Upper lobe of left lung (tissue), 6 donors: ENCODE results near the gene SMAD7. TPM values are rescaled to one million over a fixed set of nuclear protein-coding genes. Genes with fewer than 3 reads are reported as not detected.

ENCODE experiments used
- ATAC-seq, 2 donors: fragments of 200-7000 bp; cut with Tn5 transposase; one replicate each; pipeline ENCODE4 v1.9.1; 2022; ENCODE audit warnings: mild to moderate bottlenecking in 2 of 2, moderate library complexity in 2 of 2; ENCODE audit not compliant: low FRiP score in 2 of 2
- DNase-seq, 2 donors: peaks; one replicate each; pipeline ENCODE4 v3.0.0-alpha.2; 2019 to 2020
- H3K27ac ChIP-seq, 4 donors: fragments of 200-600 bp; sonication (generic); one replicate each; pipeline ENCODE4 v1.5.1; 2016 to 2019
- H3K27me3 ChIP-seq, 4 donors: fragments of 200-600 bp; sonication (generic); one replicate each; pipeline ENCODE4 v1.5.1; 2017 to 2019
- H3K36me3 ChIP-seq, 4 donors: fragments of 200-600 bp; sonication (generic); one replicate each; pipeline ENCODE4 v1.5.1; 2016 to 2019
- H3K4me1 ChIP-seq, 4 donors: fragments of 200-600 bp; sonication (generic); one replicate each; pipeline ENCODE4 v1.5.1; 2018 to 2019
- H3K4me3 ChIP-seq, 4 donors: fragments of 200-600 bp; sonication (generic); one replicate each; pipeline ENCODE4 v1.5.1; 2017 to 2019; ENCODE audit warnings: mild to moderate bottlenecking in 2 of 4, moderate library complexity in 1 of 4
- H3K9me3 ChIP-seq, 4 donors: fragments of 200-600 bp; sonication (generic); one replicate each; pipeline ENCODE4 v1.5.1; 2018 to 2019
- EP300 ChIP-seq, 4 donors: sonication (generic); formaldehyde crosslinking; IDR thresholded peaks; one replicate each; pipeline ENCODE4 v1.5.1; 2017; ENCODE audit warnings: antibody characterized with exemption in 4 of 4, control low read depth in 2 of 4
- POLR2A ChIP-seq, 4 donors: fragments of 450-650 bp; IDR thresholded peaks; one replicate each; pipeline ENCODE4 v1.5.1; 2016 to 2017; ENCODE audit warnings: antibody characterized with exemption in 4 of 4, mild to moderate bottlenecking in 2 of 4
- POLR2AphosphoS5 ChIP-seq, 2 donors: sonication (generic); formaldehyde crosslinking; IDR thresholded peaks; one replicate each; pipeline ENCODE4 v1.5.1; 2017; ENCODE audit warnings: antibody characterized with exemption in 2 of 2
- WGBS, 2 donors: methylation state at CpG; one replicate each; pipeline ENCODE4 v1.1.5; 2017 to 2018; 5-methylcytosine and 5-hydroxymethylcytosine counted together
- total RNA-seq, 6 donors: library from RNA; depleted of rRNA in 4 of 6; stranded (reverse); fragments of >200 nt in 4 of 6; gene quantifications; one replicate each; pipeline versions ENCODE4 v1.1.0 to v1.2.1, GENCODE V29; 2016 to 2021
- TF ChIP-seq, protein P1 (sequence below), 6 experiments: fragments of 450-650 bp in 4 of 6; fragments of 200-600 bp in 2 of 6; sonication (generic) in 2 of 6; IDR thresholded peaks; one replicate each; pipeline ENCODE4 v1.5.1; 2016 to 2019; ENCODE audit warnings: antibody characterized with exemption in 6 of 6
- donor health status: DM: no; HTN: no; CAD: no; lungs with moderate emphysema.
- donor health status: DM: no; HTN: yes; CAD: no; lungs with severe emphysema.

The SMAD7 gene, protein sequence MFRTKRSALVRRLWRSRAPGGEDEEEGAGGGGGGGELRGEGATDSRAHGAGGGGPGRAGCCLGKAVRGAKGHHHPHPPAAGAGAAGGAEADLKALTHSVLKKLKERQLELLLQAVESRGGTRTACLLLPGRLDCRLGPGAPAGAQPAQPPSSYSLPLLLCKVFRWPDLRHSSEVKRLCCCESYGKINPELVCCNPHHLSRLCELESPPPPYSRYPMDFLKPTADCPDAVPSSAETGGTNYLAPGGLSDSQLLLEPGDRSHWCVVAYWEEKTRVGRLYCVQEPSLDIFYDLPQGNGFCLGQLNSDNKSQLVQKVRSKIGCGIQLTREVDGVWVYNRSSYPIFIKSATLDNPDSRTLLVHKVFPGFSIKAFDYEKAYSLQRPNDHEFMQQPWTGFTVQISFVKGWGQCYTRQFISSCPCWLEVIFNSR
- total RNA-seq: 10 to 100 TPM; 39.6 to 89.0 (median 61.5) TPM

DNA sequence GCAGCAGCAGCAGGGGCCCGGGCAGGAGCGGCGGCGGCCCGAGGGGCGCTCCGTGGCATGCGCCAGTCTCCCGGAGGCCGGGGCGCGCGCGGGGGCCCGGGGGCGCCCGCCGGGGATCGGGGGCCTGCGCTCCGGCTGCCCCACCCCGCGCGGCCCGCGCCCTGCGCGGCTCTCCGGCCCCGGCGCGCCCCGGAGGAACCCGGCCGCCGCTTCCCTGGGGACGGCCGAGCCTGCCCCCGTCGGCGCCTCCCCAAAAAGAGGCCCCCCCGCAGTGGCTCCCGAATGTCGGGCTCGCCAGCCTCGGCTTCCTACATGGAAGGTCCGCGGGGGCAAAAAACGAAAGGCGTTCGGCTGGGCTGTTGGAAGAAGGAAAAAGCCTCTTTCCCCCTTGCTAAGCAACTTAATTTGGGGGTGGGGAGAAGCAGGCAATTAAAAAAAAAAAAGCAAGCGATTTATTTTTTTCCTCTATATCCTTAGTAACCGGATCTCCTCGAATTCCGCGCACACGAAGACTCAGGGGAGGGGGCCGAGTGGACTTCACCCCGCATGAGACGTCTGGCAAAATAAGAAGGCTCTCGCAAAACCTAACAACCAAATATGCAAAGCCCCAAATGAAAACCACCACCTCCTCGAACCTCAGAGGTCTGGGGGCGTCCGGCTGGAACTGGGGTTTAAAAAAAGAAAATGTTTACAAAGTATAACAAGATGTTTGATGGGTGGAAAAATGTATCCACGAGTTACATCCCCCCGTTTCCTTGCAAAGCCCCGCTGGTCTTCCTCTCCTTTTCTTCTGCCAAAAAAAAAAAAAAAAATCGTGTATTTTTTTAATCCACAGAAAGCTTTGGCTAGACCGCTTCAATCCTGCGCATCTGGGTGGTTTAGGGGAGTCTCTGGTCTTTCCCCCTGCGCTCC, at the start of gene SMAD7:
SMAD7 (minus strand) TSS at position 430 of the 912 bp plus-strand sequence. CDS start 541 bp downstream, outside the sequence.
- H3K27me3 ChIP-seq: no peaks in the 10 kb centered on the region
- peak within 1 kb of the TSS; percentile 95 to 98 (median 96) for H3K27ac ChIP-seq
- H3K9me3 ChIP-seq: no peaks in the 10 kb centered on the region
- H3K36me3 ChIP-seq: peaks cover 0 to 20% (median 3%) of the 10 kb centered on the region in 4 donors
- peak within 1 kb of the TSS; percentile 78 to 97 (median 94) for H3K4me3 ChIP-seq
- peaks cover 34 to 49% (median 40%) of the 10 kb centered on the region in 4 donors for H3K4me1 ChIP-seq
- DNase-seq (peak in 1 of 2 donors; percentile 88), ATAC-seq (no peak)
- WGBS, 2 donors: 0 to 1% methylated on average over 35 to 41 of the region's 71 CpGs
- TF ChIP-seq EP300 (IDR thresholded peaks at IDR 0.05) (no peak), POLR2AphosphoS5 (IDR thresholded peaks at IDR 0.05) (no peak), POLR2A (IDR thresholded peaks at IDR 0.05) (no peak)
- TF ChIP-seq, protein P1, sequence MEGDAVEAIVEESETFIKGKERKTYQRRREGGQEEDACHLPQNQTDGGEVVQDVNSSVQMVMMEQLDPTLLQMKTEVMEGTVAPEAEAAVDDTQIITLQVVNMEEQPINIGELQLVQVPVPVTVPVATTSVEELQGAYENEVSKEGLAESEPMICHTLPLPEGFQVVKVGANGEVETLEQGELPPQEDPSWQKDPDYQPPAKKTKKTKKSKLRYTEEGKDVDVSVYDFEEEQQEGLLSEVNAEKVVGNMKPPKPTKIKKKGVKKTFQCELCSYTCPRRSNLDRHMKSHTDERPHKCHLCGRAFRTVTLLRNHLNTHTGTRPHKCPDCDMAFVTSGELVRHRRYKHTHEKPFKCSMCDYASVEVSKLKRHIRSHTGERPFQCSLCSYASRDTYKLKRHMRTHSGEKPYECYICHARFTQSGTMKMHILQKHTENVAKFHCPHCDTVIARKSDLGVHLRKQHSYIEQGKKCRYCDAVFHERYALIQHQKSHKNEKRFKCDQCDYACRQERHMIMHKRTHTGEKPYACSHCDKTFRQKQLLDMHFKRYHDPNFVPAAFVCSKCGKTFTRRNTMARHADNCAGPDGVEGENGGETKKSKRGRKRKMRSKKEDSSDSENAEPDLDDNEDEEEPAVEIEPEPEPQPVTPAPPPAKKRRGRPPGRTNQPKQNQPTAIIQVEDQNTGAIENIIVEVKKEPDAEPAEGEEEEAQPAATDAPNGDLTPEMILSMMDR (IDR thresholded peaks at IDR 0.05): no peak

DNA sequence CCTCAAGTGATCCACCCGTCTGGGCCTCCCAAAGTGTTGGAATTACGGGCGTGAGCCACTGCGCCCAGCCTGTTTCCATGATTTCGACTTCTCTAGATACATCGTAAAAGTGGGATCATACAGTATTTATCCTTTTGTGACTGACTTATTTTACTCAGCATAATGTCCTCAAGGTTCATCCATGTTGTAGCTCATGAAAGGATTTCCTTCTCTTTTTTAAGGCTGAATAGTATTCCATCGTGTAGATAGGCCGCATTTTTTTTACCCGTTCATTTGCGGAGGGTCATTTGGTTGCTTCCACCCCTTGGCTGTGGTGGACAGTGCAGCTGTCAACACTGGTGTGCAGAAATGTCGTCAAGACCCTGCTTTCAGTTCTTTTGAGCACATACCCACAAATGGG, 48.8 kb upstream of the SMAD7 start:
- Histone ChIP-seq H3K4me1 (peaks cover 14 to 26% (median 19%) of the 10 kb centered on the region in 4 donors), H3K36me3 (no peaks in the 10 kb centered on the region), H3K9me3 (no peaks in the 10 kb centered on the region), H3K4me3 (no peak overlapping the region), H3K27ac (no peak overlapping the region), H3K27me3 (no peaks in the 10 kb centered on the region)
- ATAC-seq (no peak), DNase-seq (no peak)
- no peak for TF ChIP-seq POLR2AphosphoS5 (IDR thresholded peaks at IDR 0.05)
- TF ChIP-seq POLR2A (IDR thresholded peaks at IDR 0.05): no peak
- TF ChIP-seq, protein P1 (IDR thresholded peaks at IDR 0.05): no peak
- no peak for TF ChIP-seq EP300 (IDR thresholded peaks at IDR 0.05)
- 94 to 99% methylated on average over 11 of the region's 11 CpGs for WGBS, 2 donors

DNA sequence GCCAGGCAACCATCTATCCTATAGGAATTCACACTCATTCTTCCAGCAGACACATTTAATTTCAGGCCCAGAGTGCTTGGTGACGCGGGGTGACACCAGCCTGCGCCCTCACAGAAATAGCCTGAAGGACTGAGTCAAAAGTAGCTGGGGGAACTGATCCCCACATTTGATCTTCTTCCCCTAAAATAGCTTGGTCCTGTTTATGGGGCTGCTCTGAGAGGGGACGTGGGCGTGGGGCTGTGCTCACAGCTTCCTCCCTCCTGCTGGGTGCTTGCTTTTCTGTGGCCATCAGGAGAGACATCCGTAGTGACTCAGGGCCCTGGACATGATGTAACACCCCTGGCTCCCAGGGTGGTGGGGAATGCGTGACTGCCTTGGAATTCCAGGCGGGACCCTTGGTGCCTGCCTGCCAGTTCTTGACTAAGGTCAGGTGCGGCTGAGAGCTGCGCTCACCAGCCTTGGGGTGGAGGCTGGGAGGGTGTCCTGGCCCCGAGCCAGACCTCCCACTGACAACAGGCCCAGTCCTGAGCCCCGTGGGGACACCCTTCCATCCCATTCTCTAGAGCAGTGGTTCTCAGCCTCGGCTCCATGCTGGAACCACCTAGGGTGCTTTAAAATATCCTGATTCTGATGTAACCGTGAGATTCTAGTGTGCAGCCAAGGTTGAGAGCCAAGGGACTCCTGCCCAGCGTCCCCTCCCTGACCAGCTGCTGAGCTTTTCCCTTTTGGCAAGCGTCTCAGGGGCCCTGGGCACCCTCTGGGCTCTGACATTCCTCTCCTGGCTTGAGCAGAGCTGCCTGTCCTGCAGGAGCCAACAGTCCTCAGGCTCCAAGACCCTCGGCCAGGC, 47.4 kb upstream of the SMAD7 start:
- no peaks in the 10 kb centered on the region for H3K27me3 ChIP-seq
- 53 to 57% methylated on average over 13 to 16 of the region's 17 CpGs for WGBS, 2 donors
- H3K36me3 ChIP-seq: no peaks in the 10 kb centered on the region
- H3K4me3 ChIP-seq: no peak overlapping the region
- peak; percentile 80 to 88 for ATAC-seq
- H3K9me3 ChIP-seq: no peaks in the 10 kb centered on the region
- H3K27ac ChIP-seq: peak overlapping the region; percentile 17 to 64 (median 54)
- TF ChIP-seq EP300 (IDR thresholded peaks at IDR 0.05): peak in 2 of 4 donors; percentile 53 to 63
- TF ChIP-seq POLR2AphosphoS5 (IDR thresholded peaks at IDR 0.05): peak; percentile 45 to 77
- TF ChIP-seq POLR2A (IDR thresholded peaks at IDR 0.05): no peak
- TF ChIP-seq, protein P1 (IDR thresholded peaks at IDR 0.05): no peak
- peaks cover 14 to 39% (median 29%) of the 10 kb centered on the region in 4 donors for H3K4me1 ChIP-seq
- peak; percentile 80 to 82 for DNase-seq

DNA sequence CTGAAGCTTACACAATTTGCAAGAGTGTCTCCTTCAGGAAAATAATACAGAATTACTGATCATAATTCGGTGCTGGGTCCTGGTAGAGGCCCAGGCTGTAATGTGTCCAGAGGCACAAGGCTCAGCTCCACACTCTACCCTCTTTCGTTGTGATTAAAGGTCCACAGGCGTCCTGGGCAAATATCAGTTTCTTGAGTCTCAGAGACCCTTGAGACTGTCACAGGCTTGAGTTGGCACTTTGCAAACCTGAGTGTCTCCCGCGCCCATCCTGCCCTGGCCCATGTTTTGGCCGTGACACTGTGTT, 46.9 kb upstream of the SMAD7 start:
- ATAC-seq: peak in 1 of 2 donors; percentile 17
- Histone ChIP-seq H3K36me3 (no peaks in the 10 kb centered on the region), H3K9me3 (no peaks in the 10 kb centered on the region), H3K27ac (peak overlapping the region; percentile 1 to 64 (median 31)), H3K4me3 (no peak overlapping the region), H3K4me1 (peaks cover 14 to 44% (median 32%) of the 10 kb centered on the region in 4 donors), H3K27me3 (no peaks in the 10 kb centered on the region)
- TF ChIP-seq POLR2AphosphoS5 (IDR thresholded peaks at IDR 0.05) (no peak), EP300 (IDR thresholded peaks at IDR 0.05) (no peak), POLR2A (IDR thresholded peaks at IDR 0.05) (no peak)
- TF ChIP-seq, protein P1 (IDR thresholded peaks at IDR 0.05): no peak
- no peak for DNase-seq
- 71 to 91% methylated on average over 3 to 6 of the region's 6 CpGs for WGBS, 2 donors
